Measurements from ENCODE around the gene GPR4.

The GPR4 gene

GRCh38 chr19:45591004-45591637 is 10.9 kb downstream of the GPR4 start:
- DNase-seq (ENCODE audit: insufficient read length, low spot score) (no peak), FAIRE-seq (no peak)
- TF ChIP-seq POLR2A (IDR thresholded peaks at IDR 0.05; ENCODE audit: low read depth, low read length) = no peak
- no peak for TF ChIP-seq SPI1 (IDR thresholded peaks at IDR 0.05; ENCODE audit: low read depth, low read length)
- TF ChIP-seq TAF1 (IDR thresholded peaks at IDR 0.05; ENCODE audit: low read depth, low read length) = no peak

- FAIRE-seq (no peak), DNase-seq (ENCODE audit: insufficient read length, low spot score) (no peak)
- TF ChIP-seq PAX5 (IDR thresholded peaks at IDR 0.05; ENCODE audit: insufficient read depth, low read length, severe bottlenecking) (no peak), POLR2A (IDR thresholded peaks at IDR 0.05; ENCODE audit: low read depth, low read length) (no peak), POU2F2 (IDR thresholded peaks at IDR 0.05; ENCODE audit: low read depth, low read length) (no peak), SPI1 (IDR thresholded peaks at IDR 0.05; ENCODE audit: low read depth, low read length) (no peak), POLR2AphosphoS5 (IDR thresholded peaks at IDR 0.05; ENCODE audit: low read depth, low read length) (no peak), TAF1 (IDR thresholded peaks at IDR 0.05; ENCODE audit: low read depth, low read length) (no peak)
Measured at GRCh38 chr19:45590300-45591003, 11.6 kb downstream of the GPR4 start.

- FAIRE-seq (no peak), DNase-seq (ENCODE audit: insufficient read length, low spot score) (no peak)
- TF ChIP-seq POU2F2 (IDR thresholded peaks at IDR 0.05; ENCODE audit: low read depth, low read length) = no peak
- TF ChIP-seq POLR2A (IDR thresholded peaks at IDR 0.05; ENCODE audit: low read depth, low read length) = no peak
- TF ChIP-seq TAF1 (IDR thresholded peaks at IDR 0.05; ENCODE audit: low read depth, low read length) = no peak
- no peak for TF ChIP-seq POLR2AphosphoS5 (IDR thresholded peaks at IDR 0.05; ENCODE audit: low read depth, low read length)
- no peak for TF ChIP-seq SPI1 (IDR thresholded peaks at IDR 0.05; ENCODE audit: low read depth, low read length)
- TF ChIP-seq PAX5 (IDR thresholded peaks at IDR 0.05; ENCODE audit: insufficient read depth, low read length, severe bottlenecking) = no peak
Measured at GRCh38 chr19:45589768-45590167, 12.2 kb downstream of the GPR4 start.

GRCh38 chr19:45587873-45588272 is 14.1 kb downstream of the GPR4 start:
- no peak for TF ChIP-seq TAF1 (IDR thresholded peaks at IDR 0.05; ENCODE audit: low read depth, low read length)
- no peak for TF ChIP-seq SPI1 (IDR thresholded peaks at IDR 0.05; ENCODE audit: low read depth, low read length)
- no peak for TF ChIP-seq PAX5 (IDR thresholded peaks at IDR 0.05; ENCODE audit: insufficient read depth, low read length, severe bottlenecking)
- no peak for TF ChIP-seq POLR2AphosphoS5 (IDR thresholded peaks at IDR 0.05; ENCODE audit: low read depth, low read length)
- TF ChIP-seq POLR2A (IDR thresholded peaks at IDR 0.05; ENCODE audit: low read depth, low read length) = no peak
- no peak for TF ChIP-seq POU2F2 (IDR thresholded peaks at IDR 0.05; ENCODE audit: low read depth, low read length)
- FAIRE-seq (no peak), DNase-seq (ENCODE audit: insufficient read length, low spot score) (no peak)

- no peak for DNase-seq (ENCODE audit: insufficient read length, low spot score)
- FAIRE-seq = no peak
- no peak for TF ChIP-seq POU2F2 (IDR thresholded peaks at IDR 0.05; ENCODE audit: low read depth, low read length)
- no peak for TF ChIP-seq PAX5 (IDR thresholded peaks at IDR 0.05; ENCODE audit: insufficient read depth, low read length, severe bottlenecking)
- no peak for TF ChIP-seq SPI1 (IDR thresholded peaks at IDR 0.05; ENCODE audit: low read depth, low read length)
- no peak for TF ChIP-seq TAF1 (IDR thresholded peaks at IDR 0.05; ENCODE audit: low read depth, low read length)
- no peak for TF ChIP-seq POLR2A (IDR thresholded peaks at IDR 0.05; ENCODE audit: low read depth, low read length)
- no peak for TF ChIP-seq POLR2AphosphoS5 (IDR thresholded peaks at IDR 0.05; ENCODE audit: low read depth, low read length)
Measured at GRCh38 chr19:45585158-45585577, 16.8 kb downstream of the GPR4 start.

GRCh38 chr19:45584332-45585157 is 17.5 kb downstream of the GPR4 start, which contains the start of gene OPA3:
OPA3 (minus strand) TSS chr19:45584802; CDS start chr19:45584764, 38 bp downstream.
- TF ChIP-seq TAF1 (IDR thresholded peaks at IDR 0.05; ENCODE audit: low read depth, low read length) = peak; percentile 85
- TF ChIP-seq POLR2AphosphoS5 (IDR thresholded peaks at IDR 0.05; ENCODE audit: low read depth, low read length) = peak; percentile 85
- TF ChIP-seq PAX5 (IDR thresholded peaks at IDR 0.05; ENCODE audit: insufficient read depth, low read length, severe bottlenecking) = no peak
- TF ChIP-seq POU2F2 (IDR thresholded peaks at IDR 0.05; ENCODE audit: low read depth, low read length) = peak; percentile 100
- no peak for TF ChIP-seq SPI1 (IDR thresholded peaks at IDR 0.05; ENCODE audit: low read depth, low read length)
- peak; percentile 89 for TF ChIP-seq POLR2A (IDR thresholded peaks at IDR 0.05; ENCODE audit: low read depth, low read length)
- peak; percentile 100 for FAIRE-seq
- DNase-seq (ENCODE audit: insufficient read length, low spot score) = peak; percentile 92

- TF ChIP-seq PAX5 (IDR thresholded peaks at IDR 0.05; ENCODE audit: insufficient read depth, low read length, severe bottlenecking) (no peak), POLR2A (IDR thresholded peaks at IDR 0.05; ENCODE audit: low read depth, low read length) (no peak), POLR2AphosphoS5 (IDR thresholded peaks at IDR 0.05; ENCODE audit: low read depth, low read length) (no peak), POU2F2 (IDR thresholded peaks at IDR 0.05; ENCODE audit: low read depth, low read length) (no peak), TAF1 (IDR thresholded peaks at IDR 0.05; ENCODE audit: low read depth, low read length) (no peak), SPI1 (IDR thresholded peaks at IDR 0.05; ENCODE audit: low read depth, low read length) (no peak)
- DNase-seq (ENCODE audit: insufficient read length, low spot score) (no peak), FAIRE-seq (no peak)
Measured at GRCh38 chr19:45581576-45581975, 20.4 kb downstream of the GPR4 start.

GRCh38 chr19:45578861-45579260 is 23.2 kb downstream of the GPR4 start:
- FAIRE-seq = no peak
- DNase-seq (ENCODE audit: insufficient read length, low spot score) = no peak
- TF ChIP-seq POLR2A (IDR thresholded peaks at IDR 0.05; ENCODE audit: low read depth, low read length) (no peak), POU2F2 (IDR thresholded peaks at IDR 0.05; ENCODE audit: low read depth, low read length) (no peak), PAX5 (IDR thresholded peaks at IDR 0.05; ENCODE audit: insufficient read depth, low read length, severe bottlenecking) (no peak), POLR2AphosphoS5 (IDR thresholded peaks at IDR 0.05; ENCODE audit: low read depth, low read length) (no peak), TAF1 (IDR thresholded peaks at IDR 0.05; ENCODE audit: low read depth, low read length) (no peak), SPI1 (IDR thresholded peaks at IDR 0.05; ENCODE audit: low read depth, low read length) (no peak)
